IPS-18a (cell line): ENCODE measurements around the gene OCRL.

Experiments
- H3K27ac ChIP-seq: one replicate; pipeline ENCODE4 v1.5.1; 2013; ENCODE audit warnings: low read length
- H3K27me3 ChIP-seq: one replicate; pipeline ENCODE4 v1.6.1; 2013; ENCODE audit warnings: mild to moderate bottlenecking, low read length; ENCODE audit not compliant: control insufficient read depth, insufficient read depth
- H3K36me3 ChIP-seq: one replicate; pipeline ENCODE4 v1.6.1; 2013; ENCODE audit warnings: low read depth, low read length; ENCODE audit not compliant: control insufficient read depth
- H3K4me1 ChIP-seq: one replicate; pipeline ENCODE4 v1.6.1; 2013; ENCODE audit warnings: low read depth, low read length; ENCODE audit not compliant: control insufficient read depth
- H3K4me3 ChIP-seq: one replicate; pipeline ENCODE4 v1.5.1; 2013; ENCODE audit warnings: low read length
- H3K9ac ChIP-seq: one replicate; pipeline ENCODE4 v1.6.1; 2013; ENCODE audit warnings: mild to moderate bottlenecking, low read length, moderate library complexity
- H3K9me3 ChIP-seq: one replicate; pipeline ENCODE4 v1.6.1; 2013; ENCODE audit warnings: low read depth, low read length; ENCODE audit not compliant: control insufficient read depth

OCRL gene

DNA sequence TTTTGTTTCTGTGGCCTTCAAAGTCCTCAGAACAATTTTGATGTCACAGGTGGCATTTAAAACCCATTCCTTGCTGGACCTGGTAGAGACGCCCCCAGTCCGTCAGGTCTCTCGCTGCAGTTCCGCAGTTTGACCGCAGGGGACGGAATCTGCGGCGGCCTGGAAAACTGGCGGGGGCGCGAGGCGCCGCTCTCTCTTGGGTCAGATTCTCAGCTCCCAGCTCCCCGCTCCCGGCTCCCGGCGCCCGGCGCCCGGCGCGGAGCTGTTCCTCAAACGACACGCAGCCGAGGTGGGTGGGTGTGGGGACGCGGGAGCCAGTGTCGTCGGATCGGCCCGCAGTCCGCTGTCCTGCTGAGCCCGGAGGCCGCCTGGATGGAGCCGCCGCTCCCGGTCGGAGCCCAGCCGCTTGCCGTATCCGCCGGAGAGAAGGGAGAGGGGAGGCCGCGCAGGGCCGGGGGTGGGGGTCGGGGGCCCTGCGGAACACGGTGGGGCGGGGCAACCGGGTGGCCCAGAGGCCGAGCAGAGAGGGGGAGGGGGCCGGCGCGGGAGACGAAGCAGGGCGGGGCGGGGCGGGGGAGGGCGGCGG, at the start of gene OCRL:
OCRL (plus strand) TSS at position 192 of the 586 bp plus-strand sequence; CDS start at position 373, 181 bp downstream.
- H3K36me3 ChIP-seq: no peaks in the 10 kb centered on the region
- H3K27ac ChIP-seq: no peak within 1 kb of the TSS
- peak within 1 kb of the TSS; percentile 75 for H3K4me3 ChIP-seq
- peak within 1 kb of the TSS; percentile 71 for H3K9ac ChIP-seq
- peaks cover 15% of the 10 kb centered on the region for H3K9me3 ChIP-seq
- no peaks in the 10 kb centered on the region for H3K4me1 ChIP-seq
- H3K27me3 ChIP-seq: no peaks in the 10 kb centered on the region

DNA sequence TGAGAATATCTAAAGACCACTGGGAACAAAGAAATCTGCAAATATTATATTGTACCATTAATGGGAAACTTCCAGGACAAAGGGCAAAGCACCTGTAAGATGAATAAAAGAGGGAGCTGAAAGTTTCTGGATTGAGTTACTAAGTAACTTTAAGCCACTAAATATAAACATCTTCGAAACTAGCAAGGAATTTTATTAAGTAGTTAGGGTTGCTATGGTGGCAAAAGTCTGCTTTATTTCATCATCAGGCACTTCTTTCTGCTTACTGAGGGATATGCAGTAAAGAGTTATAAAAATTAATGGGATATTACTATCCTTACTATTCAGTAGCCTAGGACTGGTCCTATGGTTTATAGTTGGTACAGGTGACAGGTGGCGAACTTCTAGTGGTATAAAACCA, 49.7 kb upstream of the OCRL start:
- no peaks in the 10 kb centered on the region for H3K4me1 ChIP-seq
- H3K36me3 ChIP-seq: peaks cover 66% of the 10 kb centered on the region
- no peak overlapping the region for H3K27ac ChIP-seq
- H3K9me3 ChIP-seq: peaks cover 10% of the 10 kb centered on the region
- no peak overlapping the region for H3K4me3 ChIP-seq
- no peak overlapping the region for H3K9ac ChIP-seq
- H3K27me3 ChIP-seq: no peaks in the 10 kb centered on the region

DNA sequence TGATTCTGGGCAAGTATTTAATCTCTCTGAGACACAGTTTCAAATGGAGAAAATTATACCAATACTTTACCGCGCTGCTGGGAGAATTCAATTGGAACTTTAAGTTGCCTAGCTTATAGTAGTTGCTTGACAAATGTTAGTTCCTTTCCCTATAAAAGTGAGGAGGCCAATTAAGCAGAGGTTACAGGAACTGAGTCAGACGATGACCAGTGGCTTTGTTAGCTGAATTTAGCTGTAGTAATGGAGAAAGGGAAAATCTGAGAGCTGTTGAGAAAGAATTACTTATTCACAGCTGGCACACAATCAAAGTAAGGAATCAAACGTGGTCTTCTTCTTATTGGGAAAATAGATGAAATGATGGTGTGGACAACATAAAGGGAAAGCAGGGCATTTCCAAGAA, 46.4 kb upstream of the OCRL start:
- Histone ChIP-seq H3K9ac (no peak overlapping the region), H3K27me3 (no peaks in the 10 kb centered on the region), H3K27ac (no peak overlapping the region), H3K9me3 (peaks cover 3% of the 10 kb centered on the region), H3K4me1 (no peaks in the 10 kb centered on the region), H3K36me3 (peaks cover 59% of the 10 kb centered on the region), H3K4me3 (no peak overlapping the region)

DNA sequence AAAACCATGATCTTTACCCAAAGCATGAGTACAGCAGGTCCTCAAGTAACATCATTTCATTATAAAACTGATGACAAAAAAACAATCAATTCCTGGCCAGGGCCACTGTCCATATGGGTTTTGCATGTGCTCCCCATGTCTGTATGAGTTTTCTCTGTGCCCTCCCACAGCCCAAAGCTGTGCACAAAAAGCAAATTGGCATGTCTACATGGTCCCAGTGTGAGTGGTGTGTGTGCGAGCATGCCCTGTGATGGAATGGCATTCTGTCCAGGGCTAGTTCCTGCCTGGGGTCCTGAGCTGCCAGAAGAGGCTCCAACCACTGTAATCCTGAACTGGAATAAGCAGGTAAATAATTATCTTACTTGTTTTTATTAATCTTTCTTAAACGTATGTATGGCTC, 45.2 kb upstream of the OCRL start:
- H3K9me3 ChIP-seq: peaks cover 3% of the 10 kb centered on the region
- H3K9ac ChIP-seq: no peak overlapping the region
- no peaks in the 10 kb centered on the region for H3K4me1 ChIP-seq
- H3K36me3 ChIP-seq: peaks cover 54% of the 10 kb centered on the region
- H3K27ac ChIP-seq: no peak overlapping the region
- H3K4me3 ChIP-seq: no peak overlapping the region
- no peaks in the 10 kb centered on the region for H3K27me3 ChIP-seq

GRCh38 chrX:129495900-129496299, 44.2 kb upstream of the OCRL start:
- Histone ChIP-seq H3K36me3 (peaks cover 48% of the 10 kb centered on the region), H3K4me1 (no peaks in the 10 kb centered on the region), H3K9ac (no peak overlapping the region), H3K9me3 (peaks cover under 1% of the 10 kb centered on the region), H3K4me3 (no peak overlapping the region), H3K27ac (no peak overlapping the region), H3K27me3 (no peaks in the 10 kb centered on the region)

GRCh38 chrX:129496625-129497024, 43.4 kb upstream of the OCRL start:
- H3K27ac ChIP-seq: no peak overlapping the region
- H3K4me3 ChIP-seq: no peak overlapping the region
- H3K9me3 ChIP-seq: no peaks in the 10 kb centered on the region
- no peaks in the 10 kb centered on the region for H3K27me3 ChIP-seq
- no peak overlapping the region for H3K9ac ChIP-seq
- H3K36me3 ChIP-seq: peaks cover 41% of the 10 kb centered on the region
- H3K4me1 ChIP-seq: no peaks in the 10 kb centered on the region

- Histone ChIP-seq H3K4me1 (no peaks in the 10 kb centered on the region), H3K36me3 (peaks cover 44% of the 10 kb centered on the region), H3K27me3 (no peaks in the 10 kb centered on the region), H3K27ac (no peak overlapping the region), H3K9me3 (peaks cover 3% of the 10 kb centered on the region), H3K9ac (no peak overlapping the region), H3K4me3 (no peak overlapping the region)
Observed at GRCh38 chrX:129497146-129497843, 42.8 kb upstream of the OCRL start.

DNA sequence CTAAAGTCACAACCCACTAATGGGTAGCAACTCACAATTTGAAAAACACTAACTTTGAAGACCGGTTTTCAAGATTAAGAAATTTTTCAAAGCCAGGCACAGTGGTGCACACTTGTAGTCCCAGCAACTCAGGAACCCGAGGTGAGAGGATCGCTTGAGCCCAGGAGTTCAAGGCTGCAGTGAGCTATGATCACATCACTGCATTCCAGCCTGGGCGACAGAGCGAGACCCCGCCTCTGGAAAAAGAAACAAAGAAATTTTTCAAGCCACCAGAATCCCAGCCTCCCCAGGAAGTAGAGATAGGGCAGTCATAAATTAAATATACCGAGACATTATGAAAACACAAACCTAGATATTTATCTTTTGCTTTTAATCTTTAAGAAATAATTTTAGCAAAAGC, 29.7 kb upstream of the OCRL start:
- no peak overlapping the region for H3K4me3 ChIP-seq
- peaks cover 22% of the 10 kb centered on the region for H3K9me3 ChIP-seq
- peaks cover 28% of the 10 kb centered on the region for H3K36me3 ChIP-seq
- no peak overlapping the region for H3K27ac ChIP-seq
- H3K27me3 ChIP-seq: no peaks in the 10 kb centered on the region
- no peaks in the 10 kb centered on the region for H3K4me1 ChIP-seq
- H3K9ac ChIP-seq: no peak overlapping the region

DNA sequence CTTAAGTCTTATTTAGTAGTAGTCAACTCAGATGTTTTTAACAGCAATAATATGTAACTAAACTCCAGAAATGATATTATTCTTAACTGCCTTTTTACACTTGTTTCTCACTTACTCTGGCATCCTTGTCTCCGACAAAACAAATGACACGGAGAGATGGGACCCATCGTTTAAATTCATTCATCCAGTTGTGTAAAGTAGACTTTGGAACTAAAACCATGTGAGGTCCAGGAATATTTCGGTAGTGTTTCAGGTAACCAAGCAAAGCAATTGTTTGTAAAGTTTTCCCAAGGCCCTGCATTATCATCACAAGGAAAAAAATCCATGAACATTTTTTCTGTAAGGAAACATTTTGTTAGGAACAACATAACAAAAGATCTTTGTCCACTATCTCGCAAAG, 28.4 kb upstream of the OCRL start:
- Histone ChIP-seq H3K9ac (no peak overlapping the region), H3K27me3 (no peaks in the 10 kb centered on the region), H3K36me3 (peaks cover 28% of the 10 kb centered on the region), H3K27ac (no peak overlapping the region), H3K4me3 (no peak overlapping the region), H3K4me1 (no peaks in the 10 kb centered on the region), H3K9me3 (peaks cover 22% of the 10 kb centered on the region)

DNA sequence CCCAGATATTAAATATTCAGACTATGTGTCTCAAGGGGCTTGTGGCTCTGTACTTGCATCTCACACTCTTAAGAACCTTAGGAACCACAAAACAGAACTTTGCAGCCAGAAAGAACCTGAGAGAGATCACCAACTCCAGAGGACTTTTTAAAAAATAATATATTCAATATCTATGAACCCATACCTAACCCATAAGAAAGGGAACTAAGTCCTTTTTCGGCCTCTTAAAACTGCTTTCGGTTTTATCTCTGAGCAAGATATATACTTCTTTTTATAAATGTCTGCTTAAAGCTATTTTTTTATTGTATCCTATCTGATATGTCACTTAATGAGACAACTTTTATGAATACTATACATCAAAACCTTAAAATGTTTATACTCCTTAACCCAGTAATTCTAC, 27.6 kb upstream of the OCRL start:
- no peak overlapping the region for H3K9ac ChIP-seq
- peaks cover 25% of the 10 kb centered on the region for H3K36me3 ChIP-seq
- H3K9me3 ChIP-seq: peaks cover 22% of the 10 kb centered on the region
- no peaks in the 10 kb centered on the region for H3K27me3 ChIP-seq
- no peak overlapping the region for H3K4me3 ChIP-seq
- no peaks in the 10 kb centered on the region for H3K4me1 ChIP-seq
- H3K27ac ChIP-seq: no peak overlapping the region

DNA sequence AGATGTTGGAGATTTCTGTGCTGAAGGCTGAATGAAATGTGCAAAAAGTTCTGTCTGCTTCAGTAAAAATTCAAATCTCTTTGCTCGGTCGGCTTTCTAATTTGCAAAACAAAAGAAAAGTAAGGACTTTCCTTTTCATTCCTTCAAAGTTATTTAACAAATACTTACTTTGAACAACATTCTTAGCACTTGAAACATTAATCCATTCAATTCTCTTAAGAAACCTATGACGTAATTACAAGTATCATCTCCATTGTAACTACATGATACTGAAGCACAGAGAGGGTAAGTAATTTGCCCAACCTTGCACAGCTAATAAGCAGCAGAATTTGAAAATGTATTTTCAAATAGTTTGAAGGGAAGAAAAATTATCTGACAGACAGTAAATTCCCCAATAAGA, 23.7 kb upstream of the OCRL start:
- no peak overlapping the region for H3K9ac ChIP-seq
- H3K36me3 ChIP-seq: peaks cover 9% of the 10 kb centered on the region
- no peak overlapping the region for H3K4me3 ChIP-seq
- H3K9me3 ChIP-seq: peaks cover 7% of the 10 kb centered on the region
- H3K4me1 ChIP-seq: no peaks in the 10 kb centered on the region
- no peak overlapping the region for H3K27ac ChIP-seq
- H3K27me3 ChIP-seq: no peaks in the 10 kb centered on the region

DNA sequence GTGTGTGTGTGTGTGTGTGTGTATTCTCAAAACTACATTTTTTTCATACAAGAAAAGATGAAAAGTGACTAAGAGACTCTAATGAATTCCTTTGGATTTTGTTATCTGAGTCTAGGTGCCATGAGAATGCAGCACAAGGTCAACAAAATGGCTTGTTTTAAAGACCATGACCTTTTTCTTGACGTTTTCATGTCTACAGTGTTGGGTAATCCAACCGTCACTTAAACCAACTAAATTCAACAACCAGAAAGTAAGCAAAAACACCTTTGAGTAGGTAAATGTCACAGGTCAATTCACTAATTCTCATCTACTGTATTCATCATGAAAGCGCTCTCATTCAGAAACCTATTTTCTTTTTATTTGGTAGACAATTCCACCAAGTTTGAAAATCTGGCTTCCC, 19.9 kb upstream of the OCRL start:
- Histone ChIP-seq H3K4me3 (no peak overlapping the region), H3K9me3 (peaks cover 11% of the 10 kb centered on the region), H3K27ac (no peak overlapping the region)

More for the DNA sequence above, 19.9 kb upstream of the OCRL start:
- Histone ChIP-seq H3K4me1 (no peaks in the 10 kb centered on the region), H3K9ac (no peak overlapping the region), H3K36me3 (peaks cover 6% of the 10 kb centered on the region), H3K27me3 (no peaks in the 10 kb centered on the region)
